ENCODE data around the gene PGC.

PGC gene

GRCh38 chr6:41730531-41731436 is 16.4 kb downstream of the PGC start:
- no peak for DNase-seq (ENCODE audit: low read depth)

GRCh38 chr6:41729624-41730023 is 17.6 kb downstream of the PGC start:
- no peak for DNase-seq (ENCODE audit: low read depth)

- DNase-seq (ENCODE audit: low read depth): no peak
Measured at GRCh38 chr6:41728954-41729353, 18.2 kb downstream of the PGC start.

- DNase-seq (ENCODE audit: low read depth): no peak
Measured at GRCh38 chr6:41728073-41728936, 18.9 kb downstream of the PGC start.

DNA sequence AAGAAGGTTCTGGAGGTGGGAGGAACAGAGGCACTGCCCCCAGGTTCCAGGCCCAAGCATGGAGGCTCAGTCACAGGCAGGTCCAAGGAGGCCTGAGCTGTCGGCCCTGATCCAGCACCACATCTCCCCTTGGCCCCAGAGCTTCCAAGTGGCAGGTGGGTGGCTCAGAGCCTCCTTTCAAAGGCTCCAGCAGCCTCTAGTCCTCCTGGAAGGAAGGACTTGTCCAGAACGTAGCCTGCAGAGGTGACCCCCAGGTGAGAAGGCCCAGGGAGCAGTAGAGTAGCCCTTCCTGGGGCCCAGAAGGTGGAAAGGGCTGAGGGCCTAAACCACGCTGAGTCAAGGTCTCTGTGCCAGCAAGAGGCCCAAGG is 19.5 kb downstream of the PGC start:
- DNase-seq (ENCODE audit: low read depth): no peak

DNA sequence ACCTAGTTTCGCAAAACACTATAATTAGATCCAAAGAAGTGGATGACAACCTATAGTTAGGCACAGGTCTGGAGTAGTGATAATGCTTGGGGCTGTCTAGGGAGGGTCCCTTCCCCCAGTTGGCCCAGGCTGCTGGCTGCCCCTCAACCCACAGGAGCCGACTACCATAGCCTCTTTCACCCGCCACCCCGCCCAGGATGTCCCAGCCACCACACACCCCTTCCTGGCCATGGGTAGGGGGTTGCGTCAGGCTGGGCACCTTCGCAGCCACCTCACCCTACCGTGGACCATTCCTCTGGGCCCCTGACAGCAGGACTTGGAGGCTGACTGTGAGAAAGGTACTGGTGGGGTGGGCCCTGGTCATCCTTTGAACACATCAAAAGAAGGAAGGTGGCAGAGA is 20.3 kb downstream of the PGC start:
- no peak for DNase-seq (ENCODE audit: low read depth)

GRCh38 chr6:41724586-41725501 is 22.4 kb downstream of the PGC start:
- no peak for DNase-seq (ENCODE audit: low read depth)

DNA sequence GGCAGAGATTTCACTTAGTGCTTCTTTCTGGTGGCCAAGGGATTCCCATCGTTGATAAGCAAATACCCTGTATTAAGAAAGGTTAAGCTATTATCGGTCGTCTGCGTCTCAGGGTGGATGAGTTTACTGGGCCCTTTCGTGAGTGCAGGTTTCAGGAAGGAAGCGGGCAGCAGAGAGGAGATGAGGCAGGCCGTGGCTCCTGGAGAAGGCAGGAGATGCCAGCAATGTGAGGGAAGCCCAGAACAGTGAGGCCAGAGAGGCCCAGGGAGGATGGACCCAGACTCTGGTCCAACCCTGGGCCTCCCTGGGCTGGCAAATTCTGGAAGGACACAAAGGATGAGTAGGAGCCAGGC is 23.0 kb downstream of the PGC start:
- DNase-seq (ENCODE audit: low read depth): no peak

GRCh38 chr6:41723530-41724227 is 23.5 kb downstream of the PGC start:
- DNase-seq (ENCODE audit: low read depth): no peak

DNA sequence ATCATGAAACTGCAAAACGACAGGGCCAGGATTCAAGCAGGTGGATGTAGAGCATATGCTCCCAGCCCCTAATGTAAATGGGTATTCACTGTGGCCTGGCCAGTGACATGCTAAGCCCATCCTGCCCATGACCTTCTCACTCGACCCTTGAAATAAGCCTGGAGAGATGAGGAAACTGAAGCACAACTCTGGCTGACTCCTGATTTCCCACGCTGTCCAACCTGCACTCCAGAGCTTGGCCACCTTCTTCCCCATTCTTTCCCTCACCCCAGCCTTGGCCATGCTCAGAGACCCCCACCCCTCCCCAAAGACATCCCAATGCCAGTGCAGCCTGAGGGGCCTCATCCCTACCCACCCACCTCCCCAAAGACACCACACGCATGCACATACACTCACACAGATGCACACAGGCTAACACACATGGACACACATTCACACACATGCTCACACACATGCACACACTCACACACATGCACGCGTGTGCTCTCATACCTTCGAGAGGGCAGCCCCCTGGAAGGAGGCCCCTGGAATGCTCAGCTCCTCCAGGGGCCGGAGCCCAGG is 24.1 kb downstream of the PGC start:
- DNase-seq (ENCODE audit: low read depth): no peak

DNA sequence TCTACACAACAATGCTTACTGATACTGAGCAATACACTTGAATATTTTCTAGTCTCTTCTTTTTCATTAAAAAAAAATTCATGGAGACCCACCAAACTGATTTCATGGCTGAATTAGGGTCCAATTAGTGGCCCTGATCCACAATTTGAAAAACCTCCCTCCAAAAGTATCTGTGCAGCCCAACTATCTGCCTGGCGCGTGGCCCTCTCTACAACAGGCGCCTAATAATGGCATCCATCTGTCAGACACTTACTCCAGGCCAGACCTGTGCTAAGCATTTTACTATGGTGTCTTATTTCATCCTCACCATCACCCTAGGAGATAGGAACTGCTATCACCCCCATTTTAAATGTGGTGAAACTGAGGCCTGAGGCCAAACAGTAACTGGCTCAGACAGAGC is 25.8 kb downstream of the PGC start:
- no peak for DNase-seq (ENCODE audit: low read depth)

DNA sequence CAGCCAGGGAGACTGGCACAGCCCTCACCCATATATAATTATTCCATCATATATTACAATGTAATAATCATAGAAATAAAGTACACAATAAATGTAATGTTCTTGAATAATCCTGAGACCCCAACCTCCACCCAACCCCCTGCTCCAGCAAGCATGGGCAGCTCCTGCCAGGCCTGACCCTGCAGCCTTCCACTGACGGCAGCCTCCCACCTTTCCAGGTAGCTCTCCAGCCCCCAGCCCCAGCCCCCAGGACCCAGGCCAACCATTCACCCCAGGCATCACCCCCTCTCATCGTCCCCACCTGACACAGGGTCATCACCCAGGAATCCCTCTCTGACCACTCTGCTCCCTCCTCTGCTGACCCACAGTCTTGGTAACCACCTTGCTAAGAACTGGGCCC is 26.4 kb downstream of the PGC start:
- DNase-seq (ENCODE audit: low read depth): no peak

DNA sequence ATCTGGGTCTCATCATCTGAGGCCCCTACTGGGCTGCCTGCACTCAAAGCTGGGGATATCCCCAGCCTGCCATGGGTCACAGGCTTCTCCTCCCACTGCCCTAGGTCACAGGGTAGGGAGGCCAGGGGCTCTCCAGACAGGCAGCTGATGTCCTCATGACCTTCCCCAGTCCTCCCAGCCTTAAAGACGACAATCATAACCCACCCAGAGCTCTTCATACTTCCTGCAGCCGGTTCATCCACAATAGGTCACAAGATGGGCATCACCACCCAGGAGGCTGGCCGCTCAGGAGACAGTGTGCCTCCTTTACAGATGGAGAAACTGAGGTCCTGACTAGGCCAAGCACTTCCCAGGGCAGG is 27.0 kb downstream of the PGC start:
- DNase-seq (ENCODE audit: low read depth): no peak

GRCh38 chr6:41719436-41720261 is 27.5 kb downstream of the PGC start:
- DNase-seq (ENCODE audit: low read depth): no peak

GRCh38 chr6:41718828-41719227 is 28.4 kb downstream of the PGC start:
- DNase-seq (ENCODE audit: low read depth): no peak

DNA sequence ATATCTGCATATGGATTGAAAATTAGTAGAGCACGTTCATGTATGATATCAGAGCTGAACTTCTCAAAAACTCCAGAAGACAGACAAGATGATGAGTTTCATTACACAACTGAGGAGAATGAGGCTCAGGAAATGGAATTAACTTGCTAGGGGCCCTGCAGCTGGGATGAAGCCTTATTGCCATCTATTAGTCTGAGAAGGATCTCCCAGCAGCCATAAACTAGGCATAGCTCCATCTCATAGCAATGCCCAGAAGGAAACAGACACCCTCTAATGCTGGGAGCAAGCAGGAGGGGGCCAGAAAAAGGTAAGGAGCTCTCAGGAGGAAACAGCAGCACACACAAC is 29.8 kb downstream of the PGC start:
- DNase-seq (ENCODE audit: low read depth): no peak

DNA sequence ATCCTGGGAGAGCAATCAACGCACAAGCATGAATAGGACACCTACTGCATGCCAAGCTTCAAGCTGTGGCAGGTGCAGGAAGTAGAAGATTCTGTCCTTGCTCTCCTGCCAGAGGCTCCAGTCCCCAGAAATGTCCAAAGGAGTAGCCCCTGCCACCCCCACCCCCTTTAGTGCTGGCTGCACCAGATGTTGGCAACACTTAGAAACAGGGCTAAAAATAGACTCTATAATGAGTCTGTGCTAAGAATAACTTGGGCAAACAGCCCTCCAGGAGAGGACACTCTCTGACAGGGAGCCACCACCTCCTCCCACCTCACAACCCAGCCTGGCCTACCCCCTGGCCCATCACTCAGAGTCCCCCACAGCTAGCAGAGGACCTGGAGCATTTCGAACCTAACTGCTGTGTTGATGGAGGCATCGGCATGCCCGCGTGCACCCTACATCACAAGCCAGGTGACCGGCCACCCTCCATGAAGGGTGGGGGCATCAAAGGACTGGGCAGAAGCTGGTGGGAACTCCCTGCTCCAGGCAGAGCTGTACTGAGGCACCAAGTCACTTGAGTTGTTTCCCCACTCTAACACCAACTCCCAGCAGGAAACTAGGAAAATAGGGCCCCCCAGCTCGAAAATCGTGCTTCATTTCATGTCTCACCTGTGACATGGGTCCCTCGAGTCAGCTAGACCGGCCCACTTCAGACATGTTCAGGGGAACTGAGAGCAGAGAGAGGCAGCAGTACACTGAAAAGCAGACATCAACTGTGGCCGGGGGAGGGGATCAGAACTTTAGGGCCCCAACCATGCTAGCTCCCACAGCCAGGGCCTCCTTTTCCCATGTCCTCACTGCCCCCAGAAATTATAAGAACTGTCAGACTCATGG is 30.4 kb downstream of the PGC start:
- DNase-seq (ENCODE audit: low read depth): no peak

DNA sequence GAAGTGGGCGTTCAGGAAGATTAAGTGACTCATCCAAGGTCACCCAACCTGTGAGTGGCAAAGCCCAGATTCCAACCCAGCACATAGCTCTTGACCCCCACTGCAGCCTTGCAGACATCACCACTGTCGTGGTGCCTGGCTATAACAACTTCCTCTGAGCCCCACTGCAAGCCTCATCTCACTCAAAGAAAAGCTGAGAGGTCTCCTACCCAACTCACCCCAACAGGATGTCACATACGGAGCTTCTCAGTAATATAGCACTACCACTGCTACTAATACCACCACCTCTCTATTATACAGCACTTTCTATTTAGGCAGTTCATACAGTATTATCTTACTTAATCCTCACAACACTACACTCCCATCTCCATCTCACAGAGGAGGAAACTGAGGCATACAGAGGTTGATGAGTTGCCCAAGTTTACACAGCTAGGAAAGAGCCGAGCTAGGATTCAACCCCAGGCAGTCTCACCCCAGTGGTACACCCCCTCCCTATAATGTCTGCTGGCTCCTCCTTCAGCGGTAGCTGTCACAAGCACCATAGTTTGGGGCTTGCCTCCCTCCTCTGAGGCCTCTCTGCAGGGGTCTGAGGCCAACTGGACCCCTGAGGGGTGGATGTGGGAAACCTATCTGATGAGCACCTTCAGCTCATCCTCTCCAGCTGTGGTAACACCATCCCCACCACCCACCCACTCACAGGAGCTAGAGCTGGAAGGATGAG is 31.2 kb downstream of the PGC start:
- DNase-seq (ENCODE audit: low read depth): no peak
